Small intestine (tissue), 16 donors: ENCODE results near the gene SYNJ2BP. TPM values are rescaled to one million over a fixed set of nuclear protein-coding genes. Genes with fewer than 3 reads are reported as not detected.
A peak's percentile ranks its signal among the peaks of the same experiment; 100 is the strongest.

Experiments
- DNase-seq, 2 donors: peaks; one replicate each; pipeline versions ENCODE4 v3.0.0 to v3.0.0-alpha.2; 2013
- FAIRE-seq: peaks from 2 replicates; lab custom pipeline; 2012; peaks lifted over from hg19 to GRCh38; lab: Jason Lieb, UNC
- H3K27ac ChIP-seq, 3 donors: one replicate each; pipeline ENCODE4 v1.5.1; 2013; ENCODE audit warnings: low read length in 2 of 3, mild to moderate bottlenecking in 2 of 3, control low read depth in 1 of 3, inconsistent platforms in 1 of 3, low read depth in 1 of 3, moderate library complexity in 1 of 3
- H3K27me3 ChIP-seq, 3 donors: one replicate each; pipeline ENCODE4 v1.6.1; 2013; ENCODE audit warnings: low read length in 3 of 3, inconsistent platforms in 1 of 3; ENCODE audit not compliant: control insufficient read depth in 3 of 3, insufficient read depth in 3 of 3
- H3K36me3 ChIP-seq, 3 donors: one replicate each; pipeline ENCODE4 v1.6.1; 2013; ENCODE audit warnings: low read length in 3 of 3, inconsistent platforms in 1 of 3, low read depth in 1 of 3, mild to moderate bottlenecking in 1 of 3, moderate library complexity in 1 of 3; ENCODE audit not compliant: control insufficient read depth in 3 of 3, insufficient read depth in 2 of 3
- H3K4me1 ChIP-seq, 3 donors: one replicate each; pipeline ENCODE4 v1.6.1; 2013; ENCODE audit warnings: low read length in 2 of 3, inconsistent platforms in 1 of 3, low read depth in 1 of 3, mild to moderate bottlenecking in 1 of 3, moderate library complexity in 1 of 3; ENCODE audit not compliant: control insufficient read depth in 3 of 3, insufficient read depth in 2 of 3
- H3K4me3 ChIP-seq, 3 donors: one replicate each; pipeline ENCODE4 v1.5.1; 2013; ENCODE audit warnings: low read length in 3 of 3, control low read depth in 1 of 3, inconsistent platforms in 1 of 3, low read depth in 1 of 3, mild to moderate bottlenecking in 1 of 3, moderate library complexity in 1 of 3
- H3K9me3 ChIP-seq, 2 donors: one replicate each; pipeline ENCODE4 v1.6.1; 2013; ENCODE audit warnings: low read depth in 1 of 2, low read length in 1 of 2; ENCODE audit not compliant: control insufficient read depth in 2 of 2, insufficient read depth in 1 of 2
- WGBS, 3 donors: extraction: QIAGEN DNeasy Blood & Tissue Kit; methylation state at CpG; one replicate each; pipeline ENCODE4 v1.1.7; 2013; 5-methylcytosine and 5-hydroxymethylcytosine counted together
- long read RNA-seq, 10 donors: transcript quantifications; one replicate each; lab custom pipeline, GENCODE V29; 2026
- polyA plus RNA-seq, 4 donors: library from polyadenylated mRNA; stranded (reverse) in 3 of 4; unstranded in 1 of 4; fragments of 200-250 nt in 3 of 4; fragments of 120-200 nt in 1 of 4; gene quantifications; one replicate each; pipeline versions ENCODE4 v1.2.1 to v1.2.3, GENCODE V29; 2013
- donor health status: healthy with polysubstance abuse.
- donor health status: control.
- donor health status: control.
- donor health status: Bipolar disorder and iron deficiency.
- donor health status: healthy.

SYNJ2BP gene
- polyA plus RNA-seq, result 10 to 100 TPM; 15.9 to 45.7 (median 21.9) TPM
- long read RNA-seq, donor 1, result 0 reads
- long read RNA-seq, donor 2, full-length matches to known transcripts, result 6 of 6 reads
- long read RNA-seq, donor 2, partial matches to known transcripts, result 0 of 6 reads
- long read RNA-seq, donor 2, other reads (novel, unspliced or antisense), result 0 of 6 reads
- long read RNA-seq, donor 3, full-length matches to known transcripts, result 10 of 10 reads
- long read RNA-seq, donor 3, partial matches to known transcripts, result 0 of 10 reads
- long read RNA-seq, donor 3, other reads (novel, unspliced or antisense), result 0 of 10 reads
- long read RNA-seq, donor 4, result 0 reads
- long read RNA-seq, donor 5, full-length matches to known transcripts, result 3 of 3 reads
- long read RNA-seq, donor 5, partial matches to known transcripts, result 0 of 3 reads
- long read RNA-seq, donor 5, other reads (novel, unspliced or antisense), result 0 of 3 reads
- long read RNA-seq, donor 6, full-length matches to known transcripts, result 11 of 18 reads
- long read RNA-seq, donor 6, partial matches to known transcripts, result 7 of 18 reads
- long read RNA-seq, donor 6, other reads (novel, unspliced or antisense), result 0 of 18 reads
- long read RNA-seq, donor 7, result 0 reads
- long read RNA-seq, donor 8, result 0 reads
- long read RNA-seq, donor 9, full-length matches to known transcripts, result 4 of 4 reads
- long read RNA-seq, donor 9, partial matches to known transcripts, result 0 of 4 reads
- long read RNA-seq, donor 9, other reads (novel, unspliced or antisense), result 0 of 4 reads
- long read RNA-seq, donor 10, full-length matches to known transcripts, result 9 of 9 reads
- long read RNA-seq, donor 10, partial matches to known transcripts, result 0 of 9 reads
- long read RNA-seq, donor 10, other reads (novel, unspliced or antisense), result 0 of 9 reads

- DNase-seq, result peak; percentile 93
- Histone ChIP-seq H3K4me3 (peak within 1 kb of the TSS; percentile 71 to 91 (median 79)), H3K27ac (peak within 1 kb of the TSS; percentile 74 to 91 (median 86)), H3K4me1 (peaks cover 0 to 2% (median 0%) of the 10 kb centered on the region in 3 donors), H3K36me3 (no peaks in the 10 kb centered on the region), H3K27me3 (no peaks in the 10 kb centered on the region), H3K9me3 (no peaks in the 10 kb centered on the region)
- no peak for FAIRE-seq
- 1% methylated on average over 22 of the region's 22 CpGs for WGBS, 3 donors
Measured at GRCh38 chr14:70416725-70417349, at the start of gene SYNJ2BP. TSS of gene SYNJ2BP (minus strand) at chr14:70417090. CDS start at chr14:70416963, 127 bp downstream.

- FAIRE-seq (no peak), DNase-seq (no peak)
- 70 to 86% (median 74%) methylated on average over 1 of the region's 1 CpG for WGBS, 3 donors
- Histone ChIP-seq H3K4me1 (no peaks in the 10 kb centered on the region), H3K27me3 (no peaks in the 10 kb centered on the region), H3K36me3 (no peaks in the 10 kb centered on the region), H3K27ac (no peak overlapping the region), H3K4me3 (no peak overlapping the region), H3K9me3 (no peaks in the 10 kb centered on the region)
Measured at GRCh38 chr14:70454731-70455130, 37.8 kb upstream of the SYNJ2BP start.

- DNase-seq (no peak), FAIRE-seq (no peak)
- Histone ChIP-seq H3K4me3 (no peak within 1 kb of the TSS), H3K36me3 (no peaks in the 10 kb centered on the region), H3K9me3 (peaks cover 1 to 6% of the 10 kb centered on the region in 2 donors), H3K27ac (no peak within 1 kb of the TSS), H3K27me3 (no peaks in the 10 kb centered on the region), H3K4me1 (no peaks in the 10 kb centered on the region)
- WGBS, 3 donors, result 89 to 93% (median 90%) methylated on average over 1 of the region's 1 CpG
Measured at GRCh38 chr14:70451874-70452273, 35.0 kb upstream of the SYNJ2BP start, which contains the start of gene ADAM21. TSS of gene ADAM21 (plus strand) at chr14:70452174. CDS start at chr14:70457500, 5,326 bp downstream.

GRCh38 chr14:70448633-70449340 lies 31.9 kb upstream of the SYNJ2BP start:
- Histone ChIP-seq H3K9me3 (peaks cover 1 to 20% of the 10 kb centered on the region in 2 donors), H3K4me3 (no peak overlapping the region), H3K4me1 (no peaks in the 10 kb centered on the region), H3K27me3 (no peaks in the 10 kb centered on the region), H3K27ac (no peak overlapping the region), H3K36me3 (no peaks in the 10 kb centered on the region)
- WGBS, 3 donors, result 34 to 57% (median 52%) methylated on average over 4 of the region's 4 CpGs
- FAIRE-seq (no peak), DNase-seq (peak; percentile 2 to 31)

- H3K4me1 ChIP-seq, result no peaks in the 10 kb centered on the region
- no peak overlapping the region for H3K27ac ChIP-seq
- peaks cover 3 to 46% of the 10 kb centered on the region in 2 donors for H3K9me3 ChIP-seq
- no peaks in the 10 kb centered on the region for H3K27me3 ChIP-seq
- no peaks in the 10 kb centered on the region for H3K36me3 ChIP-seq
- FAIRE-seq (no peak), DNase-seq (no peak)
- 81 to 90% (median 87%) methylated on average over 4 of the region's 4 CpGs for WGBS, 3 donors
- no peak overlapping the region for H3K4me3 ChIP-seq
Measured at GRCh38 chr14:70442750-70443149, 25.9 kb upstream of the SYNJ2BP start.

- H3K27ac ChIP-seq, result no peak overlapping the region
- DNase-seq (no peak), FAIRE-seq (no peak)
- no peaks in the 10 kb centered on the region for H3K36me3 ChIP-seq
- WGBS, 3 donors, result 76 to 83% (median 77%) methylated on average over 3 of the region's 3 CpGs
- peaks cover 2 to 52% of the 10 kb centered on the region in 2 donors for H3K9me3 ChIP-seq
- no peaks in the 10 kb centered on the region for H3K27me3 ChIP-seq
- no peaks in the 10 kb centered on the region for H3K4me1 ChIP-seq
- H3K4me3 ChIP-seq, result no peak overlapping the region
Measured at GRCh38 chr14:70441641-70442040, 24.8 kb upstream of the SYNJ2BP start.

- H3K9me3 ChIP-seq, result peaks cover 0 to 37% of the 10 kb centered on the region in 2 donors
- no peak for FAIRE-seq
- no peaks in the 10 kb centered on the region for H3K36me3 ChIP-seq
- H3K27me3 ChIP-seq, result no peaks in the 10 kb centered on the region
- H3K4me3 ChIP-seq, result no peak overlapping the region
- 27 to 48% (median 31%) methylated on average over 4 of the region's 4 CpGs for WGBS, 3 donors
- H3K4me1 ChIP-seq, result no peaks in the 10 kb centered on the region
- no peak for DNase-seq
- no peak overlapping the region for H3K27ac ChIP-seq
Measured at GRCh38 chr14:70436867-70437266, 20.0 kb upstream of the SYNJ2BP start.
